ENCODE measurements around the gene ANAPC2. TPM values are rescaled to one million over a fixed set of nuclear protein-coding genes. Genes with fewer than 3 reads are reported as not detected.

The ANAPC2 gene
- total RNA-seq, 4 donors from 2014 or later: 18.7 to 28.7 (median 25.1) TPM

DNA sequence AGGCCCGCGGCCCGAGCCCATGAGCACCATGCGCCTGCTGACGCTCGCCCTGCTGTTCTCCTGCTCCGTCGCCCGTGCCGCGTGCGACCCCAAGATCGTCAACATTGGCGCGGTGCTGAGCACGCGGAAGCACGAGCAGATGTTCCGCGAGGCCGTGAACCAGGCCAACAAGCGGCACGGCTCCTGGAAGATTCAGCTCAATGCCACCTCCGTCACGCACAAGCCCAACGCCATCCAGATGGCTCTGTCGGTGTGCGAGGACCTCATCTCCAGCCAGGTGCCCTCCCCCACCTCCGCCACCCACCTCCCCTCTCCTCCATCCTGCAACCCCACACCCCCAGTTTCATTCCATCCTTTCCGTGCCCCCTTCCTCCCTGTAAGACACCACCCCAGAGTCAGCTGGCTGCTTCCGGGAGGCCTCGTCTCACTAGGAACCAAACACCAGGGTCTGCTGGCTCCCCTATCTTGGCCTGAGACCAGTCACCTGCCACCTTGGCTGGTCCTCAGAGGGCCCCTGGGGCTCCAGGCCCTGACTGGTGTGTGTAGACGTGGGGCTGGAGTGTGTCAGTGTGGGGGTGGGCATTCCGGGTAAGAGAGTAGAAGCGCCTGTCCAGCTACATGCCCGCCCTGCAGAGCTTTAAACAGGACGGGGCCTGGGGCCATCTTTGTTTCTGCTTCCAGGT is 48.8 kb downstream of the ANAPC2 start:
- Histone ChIP-seq H3K4me3 (no peak overlapping the region), H3K4me1 (peaks cover 3 to 18% (median 10%) of the 10 kb centered on the region in 4 donors), H3K36me3 (no peaks in the 10 kb centered on the region), H3K27me3 (peaks cover 0 to 98% (median 55%) of the 10 kb centered on the region in 4 donors), H3K27ac (replicated peaks in 1 of 4) (no peak overlapping the region), H3K9me3 (no peaks in the 10 kb centered on the region)
- 45% methylated on average over 20 of the region's 37 CpGs for WGBS
- DNase-seq (ENCODE audit: extremely low spot score): no peak
- intact Hi-C loops (cut with DNase I): no loop called here
- TF ChIP-seq POLR2A (IDR thresholded peaks at IDR 0.05; ENCODE audit: low read depth) (no peak), EP300 (IDR thresholded peaks at IDR 0.05) (no peak), POLR2AphosphoS5 (IDR thresholded peaks at IDR 0.05) (no peak), CTCF (IDR thresholded peaks at IDR 0.05) (no peak)

DNA sequence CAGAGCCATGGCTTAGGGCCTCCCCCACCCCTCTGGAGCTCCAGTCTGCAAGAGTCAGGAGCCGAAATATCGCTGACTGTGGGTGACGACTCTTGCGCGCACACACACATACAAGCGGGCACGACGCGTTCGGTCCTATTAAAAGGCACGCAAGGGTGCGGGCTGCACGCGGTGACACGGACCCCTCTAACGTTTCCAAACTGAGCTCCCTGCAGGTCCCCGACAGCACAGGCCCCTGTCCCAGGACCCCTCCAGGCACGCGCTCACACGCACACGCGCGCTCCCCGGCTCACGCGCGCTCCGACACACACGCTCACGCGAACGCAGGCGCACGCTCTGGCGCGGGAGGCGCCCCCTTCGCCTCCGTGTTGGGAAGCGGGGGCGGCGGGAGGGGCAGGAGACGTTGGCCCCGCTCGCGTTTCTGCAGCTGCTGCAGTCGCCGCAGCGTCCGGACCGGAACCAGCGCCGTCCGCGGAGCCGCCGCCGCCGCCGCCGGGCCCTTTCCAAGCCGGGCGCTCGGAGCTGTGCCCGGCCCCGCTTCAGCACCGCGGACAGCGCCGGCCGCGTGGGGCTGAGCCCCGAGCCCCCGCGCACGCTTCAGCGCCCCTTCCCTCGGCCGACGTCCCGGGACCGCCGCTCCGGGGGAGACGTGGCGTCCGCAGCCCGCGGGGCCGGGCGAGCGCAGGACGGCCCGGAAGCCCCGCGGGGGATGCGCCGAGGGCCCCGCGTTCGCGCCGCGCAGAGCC is 49.5 kb downstream of the ANAPC2 start, which contains the start of gene GRIN1:
GRIN1 (plus strand) TSS at position 433 of the 746 bp plus-strand sequence. CDS start 333 bp downstream, outside the sequence.
- H3K4me1 ChIP-seq: peaks cover 3 to 18% (median 10%) of the 10 kb centered on the region in 4 donors
- WGBS: 7% methylated on average over 40 of the region's 104 CpGs
- H3K27ac ChIP-seq (replicated peaks in 1 of 4): no peak within 1 kb of the TSS
- intact Hi-C loops (cut with DNase I): no loop called here
- no peak for DNase-seq (ENCODE audit: extremely low spot score)
- TF ChIP-seq EP300 (IDR thresholded peaks at IDR 0.05) (no peak), CTCF (IDR thresholded peaks at IDR 0.05) (no peak), POLR2A (IDR thresholded peaks at IDR 0.05; ENCODE audit: low read depth) (no peak), POLR2AphosphoS5 (IDR thresholded peaks at IDR 0.05) (no peak)
- peak within 1 kb of the TSS in 3 of 4 donors; percentile 9 to 33 (median 25) for H3K4me3 ChIP-seq
- no peaks in the 10 kb centered on the region for H3K36me3 ChIP-seq
- H3K9me3 ChIP-seq: no peaks in the 10 kb centered on the region
- H3K27me3 ChIP-seq: peaks cover 0 to 98% (median 54%) of the 10 kb centered on the region in 4 donors

- 11% methylated on average over 15 of the region's 25 CpGs for WGBS
- Histone ChIP-seq H3K36me3 (no peaks in the 10 kb centered on the region), H3K27me3 (peaks cover 0 to 98% (median 56%) of the 10 kb centered on the region in 4 donors)
Observed at GRCh38 chr9:137138058-137138721, 50.2 kb downstream of the ANAPC2 start.

More at GRCh38 chr9:137138058-137138721, 50.2 kb downstream of the ANAPC2 start:
- Histone ChIP-seq H3K4me3 (no peak overlapping the region), H3K9me3 (no peaks in the 10 kb centered on the region), H3K4me1 (peaks cover 3 to 18% (median 10%) of the 10 kb centered on the region in 4 donors), H3K27ac (replicated peaks in 1 of 4) (no peak overlapping the region)
- DNase-seq (ENCODE audit: extremely low spot score): no peak
- TF ChIP-seq CTCF (IDR thresholded peaks at IDR 0.05) (no peak), EP300 (IDR thresholded peaks at IDR 0.05) (no peak), POLR2AphosphoS5 (IDR thresholded peaks at IDR 0.05) (no peak), POLR2A (IDR thresholded peaks at IDR 0.05; ENCODE audit: low read depth) (no peak)
- intact Hi-C loops (cut with DNase I): no loop called here

Measured in esophagus muscularis mucosa (tissue), 4 donors.